ENCODE measurements around the gene CTNNBL1.

DNA sequence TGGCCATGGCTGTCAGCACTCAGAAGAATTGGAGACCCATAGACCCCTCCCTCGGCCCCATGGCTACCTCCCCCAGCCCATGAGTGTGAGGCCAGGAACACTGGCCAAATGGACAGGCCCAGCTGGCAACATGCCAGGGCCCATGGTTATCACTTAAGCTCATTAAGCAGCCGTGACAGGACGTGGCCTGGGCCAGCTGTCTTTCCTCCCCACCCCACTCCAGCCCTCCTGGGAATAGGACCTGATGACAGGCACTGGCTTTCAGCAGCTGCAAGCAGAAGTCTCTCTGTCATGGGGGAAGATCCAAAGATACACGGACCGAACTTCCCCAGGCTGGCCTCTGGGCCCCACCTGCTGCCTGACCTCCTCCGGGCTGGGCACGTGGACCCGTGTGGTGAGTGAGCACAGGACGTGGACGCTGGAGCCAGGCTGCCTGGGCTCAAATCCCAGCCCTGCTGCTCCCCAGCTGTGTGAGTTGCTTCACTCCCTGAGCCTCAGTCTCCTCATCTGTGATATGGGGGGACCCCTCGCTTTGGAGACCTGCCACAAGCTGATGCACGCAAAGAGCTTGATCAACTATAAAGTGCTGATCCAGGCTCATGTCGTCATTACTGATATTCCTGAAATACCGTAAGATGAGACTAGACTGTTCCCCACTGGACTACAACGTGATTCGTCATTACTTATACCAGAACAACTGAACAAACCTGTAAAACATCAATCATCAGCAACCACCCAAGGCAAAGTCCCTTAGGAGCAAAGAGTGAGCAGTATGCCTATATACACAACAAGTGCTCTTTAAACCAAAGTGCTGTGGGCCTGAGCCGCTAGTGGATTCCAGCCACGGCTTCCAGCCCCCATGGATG lies 187.1 kb downstream of the CTNNBL1 start:
- TF ChIP-seq, protein P1, sequence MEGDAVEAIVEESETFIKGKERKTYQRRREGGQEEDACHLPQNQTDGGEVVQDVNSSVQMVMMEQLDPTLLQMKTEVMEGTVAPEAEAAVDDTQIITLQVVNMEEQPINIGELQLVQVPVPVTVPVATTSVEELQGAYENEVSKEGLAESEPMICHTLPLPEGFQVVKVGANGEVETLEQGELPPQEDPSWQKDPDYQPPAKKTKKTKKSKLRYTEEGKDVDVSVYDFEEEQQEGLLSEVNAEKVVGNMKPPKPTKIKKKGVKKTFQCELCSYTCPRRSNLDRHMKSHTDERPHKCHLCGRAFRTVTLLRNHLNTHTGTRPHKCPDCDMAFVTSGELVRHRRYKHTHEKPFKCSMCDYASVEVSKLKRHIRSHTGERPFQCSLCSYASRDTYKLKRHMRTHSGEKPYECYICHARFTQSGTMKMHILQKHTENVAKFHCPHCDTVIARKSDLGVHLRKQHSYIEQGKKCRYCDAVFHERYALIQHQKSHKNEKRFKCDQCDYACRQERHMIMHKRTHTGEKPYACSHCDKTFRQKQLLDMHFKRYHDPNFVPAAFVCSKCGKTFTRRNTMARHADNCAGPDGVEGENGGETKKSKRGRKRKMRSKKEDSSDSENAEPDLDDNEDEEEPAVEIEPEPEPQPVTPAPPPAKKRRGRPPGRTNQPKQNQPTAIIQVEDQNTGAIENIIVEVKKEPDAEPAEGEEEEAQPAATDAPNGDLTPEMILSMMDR (IDR thresholded peaks at IDR 0.05 in 2 of 3, conservative IDR thresholded peaks at IDR 0.05 in 1 of 3; ENCODE audit: borderline replicate concordance in 1 of 3, insufficient read depth in 1 of 3, low read depth in 2 of 3, low read length in 2 of 3) = no peak
- TF ChIP-seq SIN3A (IDR thresholded peaks at IDR 0.05; ENCODE audit: low read depth) = no peak
- TF ChIP-seq, protein P2, sequence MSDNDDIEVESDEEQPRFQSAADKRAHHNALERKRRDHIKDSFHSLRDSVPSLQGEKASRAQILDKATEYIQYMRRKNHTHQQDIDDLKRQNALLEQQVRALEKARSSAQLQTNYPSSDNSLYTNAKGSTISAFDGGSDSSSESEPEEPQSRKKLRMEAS (IDR thresholded peaks at IDR 0.05) = no peak
- TF ChIP-seq JUND (IDR thresholded peaks at IDR 0.05) = no peak
- TF ChIP-seq ZNF274 (IDR thresholded peaks at IDR 0.05; ENCODE audit: low read depth, low read length) = no peak
- TF ChIP-seq POLR2AphosphoS5 (IDR thresholded peaks at IDR 0.05; ENCODE audit: low read depth, low read length) = no peak
- no peak for TF ChIP-seq CEBPB (IDR thresholded peaks at IDR 0.05; ENCODE audit: low read depth)
- TF ChIP-seq POLR2A (IDR thresholded peaks at IDR 0.05; ENCODE audit: borderline replicate concordance, extremely low read depth, insufficient read depth, insufficient read length) = no peak
- TF ChIP-seq, protein P3, sequence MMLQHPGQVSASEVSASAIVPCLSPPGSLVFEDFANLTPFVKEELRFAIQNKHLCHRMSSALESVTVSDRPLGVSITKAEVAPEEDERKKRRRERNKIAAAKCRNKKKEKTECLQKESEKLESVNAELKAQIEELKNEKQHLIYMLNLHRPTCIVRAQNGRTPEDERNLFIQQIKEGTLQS (IDR thresholded peaks at IDR 0.05) = no peak
- no peak for TF ChIP-seq EZH2 (IDR thresholded peaks at IDR 0.05)
- TF ChIP-seq TCF7L2 (IDR thresholded peaks at IDR 0.05; ENCODE audit: borderline replicate concordance, extremely low read depth, insufficient read depth, insufficient read length) = no peak
- TF ChIP-seq, protein P4, sequence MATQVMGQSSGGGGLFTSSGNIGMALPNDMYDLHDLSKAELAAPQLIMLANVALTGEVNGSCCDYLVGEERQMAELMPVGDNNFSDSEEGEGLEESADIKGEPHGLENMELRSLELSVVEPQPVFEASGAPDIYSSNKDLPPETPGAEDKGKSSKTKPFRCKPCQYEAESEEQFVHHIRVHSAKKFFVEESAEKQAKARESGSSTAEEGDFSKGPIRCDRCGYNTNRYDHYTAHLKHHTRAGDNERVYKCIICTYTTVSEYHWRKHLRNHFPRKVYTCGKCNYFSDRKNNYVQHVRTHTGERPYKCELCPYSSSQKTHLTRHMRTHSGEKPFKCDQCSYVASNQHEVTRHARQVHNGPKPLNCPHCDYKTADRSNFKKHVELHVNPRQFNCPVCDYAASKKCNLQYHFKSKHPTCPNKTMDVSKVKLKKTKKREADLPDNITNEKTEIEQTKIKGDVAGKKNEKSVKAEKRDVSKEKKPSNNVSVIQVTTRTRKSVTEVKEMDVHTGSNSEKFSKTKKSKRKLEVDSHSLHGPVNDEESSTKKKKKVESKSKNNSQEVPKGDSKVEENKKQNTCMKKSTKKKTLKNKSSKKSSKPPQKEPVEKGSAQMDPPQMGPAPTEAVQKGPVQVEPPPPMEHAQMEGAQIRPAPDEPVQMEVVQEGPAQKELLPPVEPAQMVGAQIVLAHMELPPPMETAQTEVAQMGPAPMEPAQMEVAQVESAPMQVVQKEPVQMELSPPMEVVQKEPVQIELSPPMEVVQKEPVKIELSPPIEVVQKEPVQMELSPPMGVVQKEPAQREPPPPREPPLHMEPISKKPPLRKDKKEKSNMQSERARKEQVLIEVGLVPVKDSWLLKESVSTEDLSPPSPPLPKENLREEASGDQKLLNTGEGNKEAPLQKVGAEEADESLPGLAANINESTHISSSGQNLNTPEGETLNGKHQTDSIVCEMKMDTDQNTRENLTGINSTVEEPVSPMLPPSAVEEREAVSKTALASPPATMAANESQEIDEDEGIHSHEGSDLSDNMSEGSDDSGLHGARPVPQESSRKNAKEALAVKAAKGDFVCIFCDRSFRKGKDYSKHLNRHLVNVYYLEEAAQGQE (IDR thresholded peaks at IDR 0.05; ENCODE audit: low read depth) = no peak
- TF ChIP-seq EZH2phosphoT487 (IDR thresholded peaks at IDR 0.05; ENCODE audit: borderline replicate concordance) = no peak

Data from HCT116 (cell line).